ENCODE results near the gene INTS1. TPM values are rescaled to one million over a fixed set of nuclear protein-coding genes. Genes with fewer than 3 reads are reported as not detected.

Gene INTS1
- total RNA-seq, 4 donors from 2014 or later, result 29.8 to 65.5 (median 41.4) TPM

DNA sequence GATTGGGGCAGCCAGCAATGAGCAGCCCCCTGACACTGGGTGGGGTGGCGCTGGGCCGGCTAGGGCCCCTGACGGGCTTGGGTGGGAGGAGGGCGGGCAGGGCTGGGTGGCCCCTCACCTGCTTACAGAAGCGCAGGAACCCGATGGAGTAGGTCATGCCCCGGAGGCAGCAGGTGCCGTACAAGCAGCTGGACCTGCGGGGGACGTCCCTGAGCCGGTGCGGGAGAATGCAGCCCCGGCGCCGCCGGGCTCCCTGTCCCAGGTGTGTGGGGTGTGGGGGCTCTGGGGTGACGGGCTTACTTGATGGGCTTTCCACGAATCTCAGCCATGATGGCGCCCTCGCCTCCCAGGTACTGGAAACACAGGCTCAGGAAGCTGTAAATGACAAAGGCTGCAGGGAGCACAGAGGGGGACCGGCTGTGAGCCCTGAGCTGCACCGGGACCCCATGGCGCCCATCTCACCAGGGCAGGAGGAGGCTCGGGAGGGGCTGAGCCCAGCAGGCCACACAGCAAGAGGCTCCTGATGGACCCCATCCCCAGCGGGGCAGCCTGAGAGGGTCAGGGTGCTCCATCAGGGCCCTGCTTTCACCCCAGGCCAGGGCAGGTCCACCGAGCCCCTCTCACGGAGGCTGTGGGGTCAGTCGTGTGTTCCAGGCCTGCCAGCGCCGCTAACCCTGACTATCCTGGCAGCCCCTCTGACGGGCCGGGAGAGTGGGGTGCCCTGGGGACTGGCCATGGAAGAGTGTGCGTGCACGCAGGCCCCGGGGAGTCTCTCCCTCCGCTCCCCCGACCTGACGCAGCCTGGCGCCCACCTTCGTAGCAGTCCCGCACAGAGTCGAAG is 46.0 kb upstream of the INTS1 start:
- no peak for TF ChIP-seq POLR2AphosphoS5 (IDR thresholded peaks at IDR 0.05)
- TF ChIP-seq POLR2A (IDR thresholded peaks at IDR 0.05), result no peak
- no peak for TF ChIP-seq EP300 (IDR thresholded peaks at IDR 0.05)
- TF ChIP-seq, protein P1, sequence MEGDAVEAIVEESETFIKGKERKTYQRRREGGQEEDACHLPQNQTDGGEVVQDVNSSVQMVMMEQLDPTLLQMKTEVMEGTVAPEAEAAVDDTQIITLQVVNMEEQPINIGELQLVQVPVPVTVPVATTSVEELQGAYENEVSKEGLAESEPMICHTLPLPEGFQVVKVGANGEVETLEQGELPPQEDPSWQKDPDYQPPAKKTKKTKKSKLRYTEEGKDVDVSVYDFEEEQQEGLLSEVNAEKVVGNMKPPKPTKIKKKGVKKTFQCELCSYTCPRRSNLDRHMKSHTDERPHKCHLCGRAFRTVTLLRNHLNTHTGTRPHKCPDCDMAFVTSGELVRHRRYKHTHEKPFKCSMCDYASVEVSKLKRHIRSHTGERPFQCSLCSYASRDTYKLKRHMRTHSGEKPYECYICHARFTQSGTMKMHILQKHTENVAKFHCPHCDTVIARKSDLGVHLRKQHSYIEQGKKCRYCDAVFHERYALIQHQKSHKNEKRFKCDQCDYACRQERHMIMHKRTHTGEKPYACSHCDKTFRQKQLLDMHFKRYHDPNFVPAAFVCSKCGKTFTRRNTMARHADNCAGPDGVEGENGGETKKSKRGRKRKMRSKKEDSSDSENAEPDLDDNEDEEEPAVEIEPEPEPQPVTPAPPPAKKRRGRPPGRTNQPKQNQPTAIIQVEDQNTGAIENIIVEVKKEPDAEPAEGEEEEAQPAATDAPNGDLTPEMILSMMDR (IDR thresholded peaks at IDR 0.05), result no peak
- H3K4me1 ChIP-seq, result peaks cover 0 to 10% (median 2%) of the 10 kb centered on the region in 3 donors
- no CpG with 5 or more reads among the region's 42 CpGs for WGBS, 2 donors (ENCODE audit: low coverage in 1 of 2)
- H3K27me3 ChIP-seq, result peaks cover 1% of the 10 kb centered on the region
- H3K36me3 ChIP-seq, result no peaks in the 10 kb centered on the region
- no peaks in the 10 kb centered on the region for H3K9me3 ChIP-seq
- H3K4me3 ChIP-seq, result no peak overlapping the region
- no peak for ATAC-seq
- H3K27ac ChIP-seq, result no peak overlapping the region

DNA sequence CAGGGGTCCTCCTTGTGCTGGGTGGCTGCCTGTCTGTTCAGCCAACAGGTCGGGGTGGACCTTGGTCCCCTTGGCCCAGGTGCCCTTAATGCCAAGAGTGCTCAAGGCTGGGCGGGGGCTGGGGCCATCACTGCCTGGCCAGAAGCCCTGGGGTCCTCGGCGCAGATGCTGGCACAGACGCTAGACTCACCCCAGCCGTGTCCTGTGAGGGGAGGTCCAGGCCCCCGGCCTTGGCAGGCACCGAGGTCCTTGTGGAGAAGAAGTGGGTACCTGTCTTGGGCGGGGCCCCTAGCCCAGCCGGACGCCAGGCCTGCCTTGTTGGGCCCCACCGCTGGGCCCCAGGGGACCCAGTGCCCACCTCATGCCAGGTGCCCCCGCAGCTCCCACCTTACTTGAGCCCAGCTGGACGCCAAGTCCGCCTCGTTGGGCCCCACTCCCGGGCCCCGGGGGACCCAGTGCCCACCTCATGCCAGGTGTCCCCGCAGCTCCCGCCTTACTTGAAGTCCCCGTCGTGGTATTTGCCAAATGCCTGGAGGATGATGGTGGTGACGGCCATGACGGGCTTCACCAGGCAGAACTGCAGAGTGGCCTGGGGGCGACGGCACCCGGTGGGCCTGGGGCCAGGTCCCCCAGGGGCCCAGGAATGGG is 45.3 kb upstream of the INTS1 start:
- TF ChIP-seq POLR2AphosphoS5 (IDR thresholded peaks at IDR 0.05) (no peak), EP300 (IDR thresholded peaks at IDR 0.05) (no peak), POLR2A (IDR thresholded peaks at IDR 0.05) (no peak)
- TF ChIP-seq, protein P1 (IDR thresholded peaks at IDR 0.05), result no peak
- Histone ChIP-seq H3K27me3 (no peaks in the 10 kb centered on the region), H3K9me3 (no peaks in the 10 kb centered on the region), H3K4me1 (peaks cover 0 to 6% (median 0%) of the 10 kb centered on the region in 3 donors), H3K4me3 (no peak overlapping the region), H3K36me3 (peaks cover 0 to 6% of the 10 kb centered on the region in 2 donors), H3K27ac (no peak overlapping the region)
- ATAC-seq, result no peak
- no CpG with 5 or more reads among the region's 27 CpGs for WGBS, 2 donors (ENCODE audit: low coverage in 1 of 2)

DNA sequence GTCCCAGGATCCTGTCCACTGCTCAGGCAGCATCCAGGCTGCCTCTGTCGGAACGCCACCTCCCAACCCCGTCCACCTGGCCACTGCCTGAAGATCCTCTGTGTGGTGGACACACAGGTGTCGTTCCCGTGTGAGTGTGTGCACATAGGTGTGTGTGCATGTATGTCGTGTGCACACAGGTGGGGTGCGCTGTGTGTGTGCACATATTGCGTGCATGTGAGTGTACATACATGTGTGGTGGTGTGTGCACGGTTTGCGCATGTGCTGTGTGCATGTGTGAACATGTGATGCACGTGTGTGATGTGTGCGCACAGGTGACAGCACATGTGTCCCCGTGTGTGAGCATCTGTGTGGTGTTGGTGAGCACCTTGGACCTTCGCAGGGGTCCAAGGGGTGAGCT is 44.8 kb upstream of the INTS1 start:
- H3K36me3 ChIP-seq, result peaks cover 0 to 11% of the 10 kb centered on the region in 2 donors
- peaks cover 0 to 6% (median 0%) of the 10 kb centered on the region in 3 donors for H3K4me1 ChIP-seq
- 65 to 96% methylated on average over 5 to 6 of the region's 14 CpGs for WGBS, 2 donors (ENCODE audit: low coverage in 1 of 2)
- no peak overlapping the region for H3K27ac ChIP-seq
- no peak for ATAC-seq
- H3K27me3 ChIP-seq, result no peaks in the 10 kb centered on the region
- no peak for TF ChIP-seq EP300 (IDR thresholded peaks at IDR 0.05)
- TF ChIP-seq POLR2A (IDR thresholded peaks at IDR 0.05), result no peak
- TF ChIP-seq, protein P1 (IDR thresholded peaks at IDR 0.05), result no peak
- TF ChIP-seq POLR2AphosphoS5 (IDR thresholded peaks at IDR 0.05), result no peak
- H3K4me3 ChIP-seq, result no peak overlapping the region
- H3K9me3 ChIP-seq, result no peaks in the 10 kb centered on the region

DNA sequence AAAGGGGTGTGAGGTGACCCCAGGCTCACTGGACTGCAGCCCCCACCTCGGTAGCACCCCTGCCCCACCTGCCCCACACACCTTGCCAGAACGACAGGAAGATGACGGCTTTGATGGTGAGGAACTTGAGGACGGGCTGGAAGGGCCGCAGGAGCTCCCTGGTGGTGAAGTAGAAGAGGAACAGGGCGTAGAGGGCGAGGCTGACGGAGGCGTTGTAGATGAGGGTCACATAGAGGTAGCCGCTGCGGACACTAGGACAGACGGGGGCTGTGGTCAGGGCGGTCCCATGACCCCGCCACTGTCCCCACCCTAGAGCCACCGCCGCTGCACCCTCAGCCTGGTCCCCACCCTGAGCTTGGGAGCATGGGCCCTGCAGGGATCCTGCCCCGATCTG is 44.2 kb upstream of the INTS1 start:
- H3K27ac ChIP-seq, result no peak overlapping the region
- ATAC-seq, result no peak
- H3K36me3 ChIP-seq, result peaks cover 0 to 16% of the 10 kb centered on the region in 2 donors
- TF ChIP-seq POLR2A (IDR thresholded peaks at IDR 0.05), result no peak
- TF ChIP-seq, protein P1 (IDR thresholded peaks at IDR 0.05), result no peak
- H3K9me3 ChIP-seq, result no peaks in the 10 kb centered on the region
- WGBS, 2 donors (ENCODE audit: low coverage in 1 of 2), result 100% methylated on average over 2 of the region's 17 CpGs; no CpG with 5 or more reads in 1 of the 2 donors
- no peak overlapping the region for H3K4me3 ChIP-seq
- H3K4me1 ChIP-seq, result peaks cover 0 to 6% (median 0%) of the 10 kb centered on the region in 3 donors
- no peaks in the 10 kb centered on the region for H3K27me3 ChIP-seq
